ENCODE results near the gene IL1RAPL1.

The IL1RAPL1 gene

GRCh38 chrX:29851857-29852605, 1264.8 kb downstream of the IL1RAPL1 start:
- TF ChIP-seq ZFX (IDR thresholded peaks at IDR 0.05), result no peak
- TF ChIP-seq CTCF (conservative IDR thresholded peaks at IDR 0.05), result no peak
- H3K27ac ChIP-seq, result no peak overlapping the region

GRCh38 chrX:29852767-29853166, 1265.5 kb downstream of the IL1RAPL1 start:
- TF ChIP-seq CTCF (conservative IDR thresholded peaks at IDR 0.05) (no peak), ZFX (IDR thresholded peaks at IDR 0.05) (no peak)
- H3K27ac ChIP-seq, result no peak overlapping the region

- no peak overlapping the region for H3K27ac ChIP-seq
- TF ChIP-seq ZFX (IDR thresholded peaks at IDR 0.05), result no peak
- TF ChIP-seq CTCF (conservative IDR thresholded peaks at IDR 0.05), result no peak
Observed at GRCh38 chrX:29858714-29859113, 1271.5 kb downstream of the IL1RAPL1 start.

GRCh38 chrX:29862126-29862677, 1275.0 kb downstream of the IL1RAPL1 start:
- no peak for TF ChIP-seq CTCF (conservative IDR thresholded peaks at IDR 0.05)
- TF ChIP-seq ZFX (IDR thresholded peaks at IDR 0.05), result no peak
- no peak overlapping the region for H3K27ac ChIP-seq

- no peak for TF ChIP-seq CTCF (conservative IDR thresholded peaks at IDR 0.05)
- TF ChIP-seq ZFX (IDR thresholded peaks at IDR 0.05), result no peak
Observed at GRCh38 chrX:29867971-29868370, 1280.7 kb downstream of the IL1RAPL1 start.

GRCh38 chrX:29869837-29870236, 1282.6 kb downstream of the IL1RAPL1 start:
- TF ChIP-seq ZFX (IDR thresholded peaks at IDR 0.05), result no peak
- no peak for TF ChIP-seq CTCF (conservative IDR thresholded peaks at IDR 0.05)
- no peak overlapping the region for H3K27ac ChIP-seq

More at GRCh38 chrX:29867971-29868370, 1280.7 kb downstream of the IL1RAPL1 start:
- no peak overlapping the region for H3K27ac ChIP-seq

- no peak for TF ChIP-seq CTCF (conservative IDR thresholded peaks at IDR 0.05)
- TF ChIP-seq ZFX (IDR thresholded peaks at IDR 0.05), result no peak
- H3K27ac ChIP-seq, result no peak overlapping the region
Observed at GRCh38 chrX:29870608-29871007, 1283.4 kb downstream of the IL1RAPL1 start.

Data from C4-2B (cell line).